KOPT-K1 (cell line): ENCODE results near the gene TIMM44.

Source experiments
- H3K27ac ChIP-seq: fragments of 200-600 bp; sonication (generic); 2 replicates; pipeline ENCODE4 v1.5.1; 2016; ENCODE audit warnings: antibody characterized with exemption, mild to moderate bottlenecking, low read depth, low read length; ENCODE audit not compliant: poor library complexity, severe bottlenecking
- H3K36me3 ChIP-seq: fragments of 200-600 bp; sonication (generic); 2 replicates; pipeline ENCODE4 v1.5.1; 2017; ENCODE audit warnings: antibody characterized with exemption, mild to moderate bottlenecking, low read length, moderate library complexity; ENCODE audit not compliant: insufficient read depth
- H3K9me3 ChIP-seq: fragments of 200-600 bp; sonication (generic); 2 replicates; pipeline ENCODE4 v1.5.1; 2017; ENCODE audit warnings: antibody characterized with exemption, low read length, mild to moderate bottlenecking; ENCODE audit not compliant: insufficient read depth, poor library complexity, severe bottlenecking

The TIMM44 gene

DNA sequence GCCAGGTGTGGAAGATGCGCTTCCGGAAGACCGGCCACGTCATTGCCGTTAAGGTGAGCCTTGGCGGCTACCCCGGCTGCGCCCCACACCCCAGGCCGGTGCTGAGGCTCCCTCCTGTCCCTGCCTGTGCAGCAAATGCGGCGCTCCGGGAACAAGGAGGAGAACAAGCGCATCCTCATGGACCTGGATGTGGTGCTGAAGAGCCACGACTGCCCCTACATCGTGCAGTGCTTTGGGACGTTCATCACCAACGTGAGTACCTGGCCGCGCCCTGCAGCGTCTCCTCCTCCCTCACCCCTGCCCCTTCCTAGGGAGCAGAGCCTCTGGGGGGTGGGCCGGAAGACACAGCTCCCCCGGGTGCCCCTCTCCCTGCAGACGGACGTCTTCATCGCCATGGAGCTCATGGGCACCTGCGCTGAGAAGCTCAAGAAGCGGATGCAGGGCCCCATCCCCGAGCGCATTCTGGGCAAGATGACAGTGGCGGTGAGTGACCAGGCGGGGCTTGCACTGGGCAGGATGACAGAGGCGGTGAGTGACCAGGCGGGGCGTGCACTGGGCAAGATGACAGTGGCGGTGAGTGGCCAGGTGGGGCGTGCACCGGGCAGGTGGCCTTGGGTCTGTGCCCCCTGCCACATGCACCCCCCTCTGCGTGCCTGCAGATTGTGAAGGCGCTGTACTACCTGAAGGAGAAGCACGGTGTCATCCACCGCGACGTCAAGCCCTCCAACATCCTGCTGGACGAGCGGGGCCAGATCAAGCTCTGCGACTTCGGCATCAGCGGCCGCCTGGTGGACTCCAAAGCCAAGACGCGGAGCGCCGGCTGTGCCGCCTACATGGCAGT is 32.9 kb downstream of the TIMM44 start:
- Histone ChIP-seq H3K36me3 (peaks cover 45% of the 10 kb centered on the region), H3K9me3 (no peaks in the 10 kb centered on the region), H3K27ac (no peak overlapping the region)

- Histone ChIP-seq H3K36me3 (peaks cover 45% of the 10 kb centered on the region), H3K9me3 (no peaks in the 10 kb centered on the region), H3K27ac (no peak overlapping the region)
Measured at GRCh38 chr19:7909471-7910067, 33.9 kb downstream of the TIMM44 start.

DNA sequence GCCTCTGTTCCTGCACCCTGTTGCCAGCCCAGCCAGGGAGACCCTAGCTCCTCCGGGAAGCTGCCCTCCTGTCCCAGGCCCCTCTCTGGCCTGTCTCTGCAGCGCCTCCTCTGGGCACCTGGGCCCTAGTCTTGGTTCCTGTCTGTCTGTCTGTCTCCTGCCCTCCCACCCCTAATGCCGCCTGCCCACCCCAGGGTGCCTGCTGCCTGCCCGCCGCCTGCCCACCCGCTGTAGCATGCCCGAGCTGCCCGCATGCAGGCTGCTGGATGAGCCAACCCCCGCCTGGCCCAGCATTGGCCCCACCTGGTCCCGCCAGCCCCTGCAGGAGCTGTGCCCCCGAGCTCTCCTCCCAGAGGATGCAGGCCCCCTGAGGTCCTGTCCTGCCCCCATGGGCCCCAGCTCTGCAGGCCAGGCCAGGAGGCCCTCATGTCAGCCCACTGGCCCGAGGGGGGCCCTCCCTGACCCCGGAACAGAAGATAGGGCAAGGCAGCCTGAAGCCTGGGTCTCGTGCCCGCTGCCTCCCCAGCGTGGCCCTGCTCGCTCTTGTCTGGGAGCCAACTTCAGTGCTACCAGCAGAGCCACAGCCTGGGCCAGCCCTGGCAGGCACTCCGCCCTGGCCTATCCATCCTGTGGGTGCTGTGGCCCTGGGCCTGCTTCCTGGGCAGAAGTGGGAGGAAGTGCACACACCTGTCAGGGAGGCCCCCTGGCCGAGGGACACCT is 34.6 kb downstream of the TIMM44 start:
- Histone ChIP-seq H3K9me3 (no peaks in the 10 kb centered on the region), H3K36me3 (peaks cover 45% of the 10 kb centered on the region), H3K27ac (no peak overlapping the region)

GRCh38 chr19:7908078-7908699 is 35.3 kb downstream of the TIMM44 start:
- H3K36me3 ChIP-seq = peaks cover 44% of the 10 kb centered on the region
- no peaks in the 10 kb centered on the region for H3K9me3 ChIP-seq
- H3K27ac ChIP-seq = no peak overlapping the region

GRCh38 chr19:7907544-7907943 is 35.9 kb downstream of the TIMM44 start:
- no peak overlapping the region for H3K27ac ChIP-seq
- peaks cover 37% of the 10 kb centered on the region for H3K36me3 ChIP-seq
- H3K9me3 ChIP-seq = no peaks in the 10 kb centered on the region

DNA sequence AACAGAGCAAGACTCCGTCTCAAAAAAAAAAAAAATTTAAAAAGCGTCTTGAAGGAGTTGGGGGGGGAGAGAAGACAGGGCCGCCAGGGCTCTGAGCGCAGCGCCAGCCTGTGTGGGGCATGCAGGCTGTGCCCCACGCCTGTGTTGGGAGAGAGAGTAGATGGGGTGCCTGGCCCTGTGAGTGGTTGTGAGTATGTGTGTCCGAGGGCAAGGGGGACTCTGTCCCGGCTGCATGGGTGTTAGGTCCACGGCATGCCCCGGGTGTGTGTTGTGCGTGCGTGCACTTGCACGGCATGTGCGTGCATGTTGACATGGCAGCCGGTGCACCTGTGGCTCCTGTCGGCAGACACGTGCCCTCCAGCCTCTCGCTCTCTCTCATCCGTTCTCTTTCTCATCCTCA is 36.3 kb downstream of the TIMM44 start:
- Histone ChIP-seq H3K9me3 (no peaks in the 10 kb centered on the region), H3K36me3 (peaks cover 35% of the 10 kb centered on the region), H3K27ac (no peak overlapping the region)

DNA sequence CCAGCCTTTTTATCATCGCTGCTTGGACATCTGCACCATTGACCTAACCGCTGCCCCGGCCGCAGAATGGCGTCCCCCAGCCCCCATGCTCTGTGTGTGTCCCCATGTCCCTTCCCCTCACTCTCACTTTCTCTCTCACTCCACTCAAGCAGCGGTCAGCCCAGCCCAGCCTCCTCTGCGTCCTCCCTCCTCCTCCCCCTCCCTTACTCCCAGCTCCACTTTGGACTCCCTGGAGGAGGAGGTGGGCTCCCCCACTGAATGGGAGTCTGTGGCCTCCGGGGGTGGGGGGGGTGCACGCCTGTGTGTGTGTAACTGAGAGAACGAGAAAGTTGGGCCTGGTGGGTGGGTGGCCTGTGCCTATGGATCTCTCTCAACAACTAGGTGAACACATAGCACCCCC is 37.6 kb downstream of the TIMM44 start:
- Histone ChIP-seq H3K27ac (no peak overlapping the region), H3K36me3 (peaks cover 22% of the 10 kb centered on the region), H3K9me3 (no peaks in the 10 kb centered on the region)

DNA sequence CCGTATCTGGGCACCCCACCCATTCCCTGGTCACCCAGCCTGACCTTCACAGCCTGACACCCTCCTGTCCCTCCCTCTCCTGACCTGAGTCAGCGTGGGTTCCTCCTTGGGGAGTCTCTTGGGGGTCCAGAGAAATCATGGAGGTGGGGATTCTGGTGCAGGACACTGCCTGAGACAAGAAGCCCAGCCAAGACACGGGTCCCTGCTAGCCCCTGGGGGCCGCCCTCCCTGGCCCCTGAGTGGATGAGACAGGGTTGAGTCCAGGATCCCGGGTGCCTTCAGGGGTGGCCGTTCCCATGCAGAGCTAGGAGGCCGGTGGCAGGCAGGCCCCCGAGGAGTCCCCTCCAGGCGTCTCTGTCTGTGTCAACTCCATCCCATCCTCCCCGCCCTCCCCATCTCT is 38.2 kb downstream of the TIMM44 start:
- no peaks in the 10 kb centered on the region for H3K9me3 ChIP-seq
- H3K36me3 ChIP-seq = peaks cover 16% of the 10 kb centered on the region
- H3K27ac ChIP-seq = no peak overlapping the region

DNA sequence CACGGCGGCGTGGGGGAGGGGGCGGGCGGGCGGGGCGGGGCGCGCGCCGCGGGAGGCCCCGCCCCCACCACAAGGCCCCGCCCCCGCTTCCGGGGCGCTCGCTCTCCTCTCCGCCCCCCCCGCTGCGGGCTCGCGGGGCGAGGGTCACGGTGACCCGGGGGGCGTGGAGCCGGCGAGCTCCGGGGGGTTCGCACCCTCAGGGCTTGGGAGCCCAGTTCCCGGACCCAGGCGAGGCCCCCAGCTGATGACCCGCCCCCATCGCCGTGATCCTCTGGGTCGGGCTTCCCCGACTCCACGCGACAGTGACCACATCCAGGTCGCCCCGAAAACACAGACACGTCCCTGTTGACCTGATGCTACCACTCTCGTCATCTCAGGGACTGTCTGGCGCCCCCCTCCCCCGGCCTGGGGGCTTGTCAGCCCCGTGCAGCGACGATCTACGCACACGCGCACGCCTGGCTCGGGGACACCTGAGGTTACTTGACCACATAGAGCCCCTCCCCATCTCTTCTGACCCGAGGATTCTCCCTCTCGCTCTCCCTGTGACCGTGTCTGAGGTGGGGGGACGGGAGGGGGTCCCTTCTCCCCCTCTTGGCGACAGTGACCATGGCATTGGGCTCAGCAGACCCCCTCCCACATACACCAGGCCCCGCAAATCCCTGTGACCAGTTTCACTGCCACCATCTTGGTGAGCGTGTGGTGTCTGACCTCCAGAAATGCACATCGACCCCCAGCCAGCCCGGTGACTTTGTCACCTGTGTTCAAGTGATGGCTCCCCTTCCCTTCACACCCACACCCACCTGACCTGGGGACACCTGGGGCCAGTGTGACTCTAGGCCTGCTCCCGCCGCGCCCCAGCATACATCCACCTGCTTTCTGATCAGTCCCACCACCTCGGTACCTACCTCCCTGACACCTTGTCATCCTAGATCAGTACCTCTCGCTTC is 39.1 kb downstream of the TIMM44 start:
- Histone ChIP-seq H3K27ac (peak overlapping the region; percentile 69), H3K36me3 (peaks cover 12% of the 10 kb centered on the region), H3K9me3 (no peaks in the 10 kb centered on the region)

DNA sequence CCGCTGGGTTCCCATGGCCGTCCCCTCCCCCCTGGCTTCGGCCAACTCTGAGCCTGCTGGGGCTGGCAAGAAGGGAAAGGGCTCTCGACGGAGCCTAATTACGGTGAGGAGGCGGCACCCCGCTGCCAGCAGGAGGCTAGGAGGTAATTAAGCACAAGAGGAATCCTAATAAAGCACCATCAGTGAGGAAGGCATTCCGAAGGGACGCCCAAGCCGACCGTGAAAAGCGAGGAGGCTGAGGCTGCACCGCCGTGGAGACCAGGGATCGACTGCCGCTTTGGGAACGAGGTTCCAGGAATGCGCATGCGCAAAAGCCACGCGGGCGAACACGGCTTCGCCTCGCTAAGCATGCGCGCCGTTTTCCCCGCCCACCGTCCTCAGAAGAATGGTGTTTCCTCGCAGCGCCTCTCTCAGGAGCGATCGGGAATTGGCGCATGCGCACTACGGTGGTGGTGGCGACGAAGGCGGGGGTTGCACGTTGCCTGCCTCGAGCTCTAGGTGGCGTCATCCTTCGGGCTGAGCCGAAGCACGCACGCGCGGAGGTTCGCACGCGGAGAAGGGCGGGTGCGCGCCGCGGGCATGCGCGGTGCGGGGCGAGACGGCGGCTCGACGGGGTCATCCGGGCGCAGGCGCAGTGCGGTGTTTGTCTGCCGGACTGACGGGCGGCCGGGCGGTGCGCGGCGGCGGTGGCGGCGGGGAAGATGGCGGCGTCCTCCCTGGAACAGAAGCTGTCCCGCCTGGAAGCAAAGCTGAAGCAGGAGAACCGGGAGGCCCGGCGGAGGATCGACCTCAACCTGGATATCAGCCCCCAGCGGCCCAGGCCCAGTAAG is 40.0 kb downstream of the TIMM44 start, which contains the start of gene MAP2K7:
MAP2K7 (plus strand) TSS at position 634 of the 830 bp plus-strand sequence; CDS start at position 702, 68 bp downstream.
- no peaks in the 10 kb centered on the region for H3K9me3 ChIP-seq
- peak within 1 kb of the TSS; percentile 69 for H3K27ac ChIP-seq
- peaks cover 12% of the 10 kb centered on the region for H3K36me3 ChIP-seq

DNA sequence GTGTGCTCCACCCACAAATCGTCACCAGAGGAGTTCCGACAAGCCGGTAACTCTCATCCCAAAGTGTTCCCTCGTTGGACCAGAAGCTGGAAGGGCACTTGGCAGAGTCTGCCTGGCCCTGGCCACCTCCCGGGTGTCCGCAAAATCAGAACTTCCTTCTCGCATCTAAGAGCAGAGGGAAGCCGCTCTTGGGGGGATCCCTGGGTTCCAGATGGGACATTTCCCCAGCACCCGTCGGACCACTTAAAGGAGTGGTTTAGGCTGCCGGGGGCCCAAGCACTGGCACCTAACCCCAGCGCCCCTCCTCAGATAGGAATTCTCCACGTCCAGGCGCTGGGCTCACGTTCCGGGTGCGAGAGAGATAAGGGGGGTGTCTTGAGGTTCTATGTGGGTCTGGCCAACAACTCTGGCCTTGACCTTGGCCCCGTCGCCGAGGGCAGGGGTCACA is 40.6 kb downstream of the TIMM44 start:
- Histone ChIP-seq H3K9me3 (no peaks in the 10 kb centered on the region), H3K36me3 (peaks cover 12% of the 10 kb centered on the region), H3K27ac (peak overlapping the region; percentile 68)

GRCh38 chr19:7901337-7901736 is 42.1 kb downstream of the TIMM44 start:
- Histone ChIP-seq H3K36me3 (peaks cover 9% of the 10 kb centered on the region), H3K27ac (no peak overlapping the region), H3K9me3 (no peaks in the 10 kb centered on the region)

GRCh38 chr19:7900931-7901330 is 42.5 kb downstream of the TIMM44 start:
- H3K9me3 ChIP-seq = no peaks in the 10 kb centered on the region
- H3K36me3 ChIP-seq = peaks cover 5% of the 10 kb centered on the region
- H3K27ac ChIP-seq = no peak overlapping the region
